ENCODE measurements around the gene PHC3.
"Not testable (repeated sequence)": the region's sequence is repeated elsewhere in the genome, so short reads cannot be mapped to it uniquely, and the experiment has no call there.

The PHC3 gene

GRCh38 chr3:170180908-170181885, at the start of gene PHC3:
PHC3 (minus strand) TSS chr3:170181733; CDS start chr3:170181715, 18 bp downstream.
- peak; percentile 94 for DNase-seq (ENCODE audit: low spot score)

DNA sequence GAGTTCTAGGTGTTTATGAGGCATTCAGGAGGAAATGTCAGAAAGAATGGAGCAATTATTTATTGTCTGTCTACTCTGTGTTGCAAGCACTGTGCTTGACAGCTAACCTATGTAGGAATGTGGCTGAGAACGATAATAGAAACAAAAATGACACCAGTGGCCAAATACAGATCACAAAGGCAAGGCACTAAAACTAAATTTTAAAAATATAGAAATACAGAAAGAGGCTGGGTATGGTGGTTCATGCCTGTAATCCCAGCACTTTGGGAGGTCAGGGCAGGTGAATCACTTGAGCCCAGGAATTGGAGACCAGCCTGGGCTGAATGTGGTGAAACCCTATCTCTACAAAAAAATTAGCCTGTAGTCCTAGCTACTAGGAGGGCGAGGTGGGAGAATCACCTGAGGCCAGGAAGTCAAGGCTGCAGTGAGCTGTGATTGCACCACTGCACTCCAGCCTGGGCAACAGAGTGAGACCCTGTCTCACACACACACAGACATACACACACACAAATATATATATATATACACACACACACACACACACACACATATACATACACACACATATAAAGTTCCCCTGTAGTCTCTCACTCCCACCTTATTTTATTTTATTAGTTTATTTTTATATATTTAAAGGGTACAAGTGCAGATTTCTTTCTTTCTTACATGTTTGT, 46.7 kb upstream of the PHC3 start:
- no peak for DNase-seq (ENCODE audit: low spot score)

- no peak for DNase-seq (ENCODE audit: low spot score)
Measured at GRCh38 chr3:170226426-170226960, 45.0 kb upstream of the PHC3 start.

GRCh38 chr3:170225166-170225565, 43.6 kb upstream of the PHC3 start:
- DNase-seq (ENCODE audit: low spot score) = no peak

DNA sequence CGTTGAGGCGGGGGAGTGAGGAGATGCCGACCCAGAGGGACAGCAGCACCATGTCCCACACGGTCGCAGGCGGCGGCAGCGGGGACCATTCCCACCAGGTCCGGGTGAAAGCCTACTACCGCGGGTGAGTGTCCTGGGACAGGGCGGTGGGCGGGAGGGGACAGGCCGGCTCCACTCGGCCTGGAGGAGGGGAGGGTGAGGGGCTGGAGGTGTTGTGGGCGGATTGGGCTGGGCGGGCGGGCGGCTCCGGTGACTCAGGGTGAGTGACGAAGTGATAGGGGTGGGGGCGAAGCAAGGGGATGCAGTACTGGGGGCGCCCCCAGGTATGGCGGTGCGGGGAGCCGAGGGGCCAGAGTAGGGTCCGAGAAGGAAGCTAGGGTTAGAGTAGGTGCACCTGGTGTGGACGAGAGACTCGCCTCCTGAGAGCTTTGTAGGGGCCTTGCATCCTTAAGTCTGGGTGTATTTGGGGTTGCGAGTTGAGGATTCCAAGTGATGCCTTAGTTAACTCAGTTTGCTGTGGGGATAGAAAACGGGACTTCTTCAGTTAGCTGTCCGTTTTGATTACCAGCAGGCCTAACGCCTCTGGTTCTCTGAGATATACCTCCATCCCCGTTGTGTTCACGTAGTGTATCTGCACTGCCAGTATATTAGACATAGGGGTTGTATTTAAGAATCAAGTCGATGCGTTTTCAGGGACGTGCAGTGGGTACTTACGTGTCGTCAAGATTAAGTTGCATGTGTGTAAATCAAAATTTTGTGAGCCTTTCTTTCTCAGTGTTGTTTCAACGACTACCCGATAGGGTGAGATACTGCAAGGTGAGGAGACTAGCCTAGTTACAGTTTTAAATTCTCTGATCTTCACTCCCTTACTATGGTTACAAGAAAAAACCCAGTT, 41.4 kb upstream of the PHC3 start:
- peak; percentile 70 for DNase-seq (ENCODE audit: low spot score)

GRCh38 chr3:170221924-170222646, 40.6 kb upstream of the PHC3 start, which contains the start of gene PRKCI:
PRKCI (plus strand) TSS chr3:170222424; CDS start chr3:170222670, 246 bp downstream.
- DNase-seq (ENCODE audit: low spot score) = peak; percentile 98

DNA sequence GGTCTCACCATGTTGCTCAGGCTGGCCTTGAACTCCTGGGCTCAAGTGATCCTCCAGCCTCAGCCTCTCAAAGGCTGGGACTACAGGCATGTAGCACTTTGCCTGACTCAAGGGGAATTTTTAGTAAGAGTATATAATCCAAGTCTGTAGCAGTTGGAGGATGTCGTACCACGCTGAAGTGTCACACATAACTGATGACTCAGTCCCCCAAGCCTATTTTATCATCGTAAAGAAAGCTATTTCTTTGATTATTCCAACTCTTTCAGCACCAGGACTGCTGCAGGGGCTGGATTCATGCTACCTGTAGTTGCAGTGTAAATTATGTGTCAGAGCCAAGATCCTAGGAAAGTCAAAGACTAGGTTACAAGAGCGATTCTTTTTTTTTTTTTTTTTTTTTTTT, 39.3 kb upstream of the PHC3 start:
- peak; percentile 89 for DNase-seq (ENCODE audit: low spot score)

DNA sequence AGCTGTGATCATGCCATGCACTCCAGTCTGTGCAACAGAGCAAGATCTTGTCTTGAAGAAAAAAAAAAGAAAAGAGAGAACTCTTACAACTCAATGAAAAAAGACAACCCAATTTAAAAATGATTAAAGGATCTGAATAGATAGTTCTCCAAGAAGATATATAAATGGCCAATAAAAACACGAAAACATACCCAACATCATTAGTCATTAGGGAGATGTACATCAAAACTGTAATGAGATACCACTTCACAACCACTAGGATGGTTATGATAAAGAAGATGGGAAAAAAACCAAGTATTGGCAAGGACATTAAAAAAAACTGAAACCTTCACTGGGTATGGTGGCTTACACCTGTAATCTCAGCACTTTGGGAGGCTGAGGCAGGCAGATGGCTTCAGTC, 38.3 kb upstream of the PHC3 start:
- no peak for DNase-seq (ENCODE audit: low spot score)

GRCh38 chr3:170211668-170212067, 30.1 kb upstream of the PHC3 start:
- no peak for DNase-seq (ENCODE audit: low spot score)

- DNase-seq (ENCODE audit: low spot score) = no peak
Measured at GRCh38 chr3:170207717-170208116, 26.2 kb upstream of the PHC3 start.

DNA sequence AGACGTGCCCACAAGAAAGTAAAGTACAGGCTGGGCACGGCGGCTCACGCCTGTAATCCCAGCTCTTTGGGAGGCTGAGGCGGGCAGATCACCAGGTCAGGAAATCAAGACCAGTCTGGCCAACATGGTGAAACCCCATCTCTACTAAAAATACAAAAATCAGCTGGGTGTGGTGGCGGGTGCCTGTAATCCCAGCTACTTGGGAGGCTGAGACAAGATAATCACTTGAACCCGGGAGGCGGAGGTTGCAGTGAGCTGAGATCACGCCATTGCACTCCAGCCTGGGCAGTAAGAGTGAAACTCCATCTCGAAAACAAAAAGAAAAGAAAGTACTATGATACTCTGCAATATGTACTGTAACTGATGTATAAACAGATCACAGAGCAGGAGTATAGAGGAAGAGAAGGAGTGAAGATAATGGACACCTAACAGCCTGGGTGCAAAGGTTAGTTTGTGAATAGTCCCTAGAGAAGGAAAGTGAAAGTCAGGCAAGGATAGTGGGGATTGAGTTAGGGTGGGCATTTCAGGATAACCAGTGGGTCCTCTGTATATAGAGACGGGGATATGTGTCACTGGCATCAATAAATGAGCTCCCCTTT, 24.7 kb upstream of the PHC3 start:
- DNase-seq (ENCODE audit: low spot score) = not testable (repeated sequence)

GRCh38 chr3:170205302-170205701, 23.8 kb upstream of the PHC3 start:
- no peak for DNase-seq (ENCODE audit: low spot score)

DNA sequence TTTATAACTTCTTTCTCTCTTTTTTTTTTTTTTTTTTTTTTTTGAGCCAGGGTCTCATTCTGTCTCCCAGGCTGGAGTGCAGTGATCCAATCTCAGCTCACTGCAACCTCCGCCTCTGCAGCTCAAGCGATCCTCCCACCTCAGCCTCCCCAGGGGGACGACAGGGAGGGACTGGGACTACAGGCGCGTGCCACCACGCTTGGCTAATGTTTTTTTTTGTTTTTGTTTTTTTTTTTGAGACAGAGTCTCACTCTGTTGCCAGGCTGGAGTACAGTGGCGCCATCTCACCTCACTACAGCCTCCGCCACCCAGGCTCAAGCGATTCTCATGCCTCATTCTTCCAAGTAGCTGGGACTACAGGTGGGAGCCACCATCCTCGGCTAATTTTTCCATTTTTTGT, 23.0 kb upstream of the PHC3 start:
- DNase-seq (ENCODE audit: low spot score) = no peak

DNA sequence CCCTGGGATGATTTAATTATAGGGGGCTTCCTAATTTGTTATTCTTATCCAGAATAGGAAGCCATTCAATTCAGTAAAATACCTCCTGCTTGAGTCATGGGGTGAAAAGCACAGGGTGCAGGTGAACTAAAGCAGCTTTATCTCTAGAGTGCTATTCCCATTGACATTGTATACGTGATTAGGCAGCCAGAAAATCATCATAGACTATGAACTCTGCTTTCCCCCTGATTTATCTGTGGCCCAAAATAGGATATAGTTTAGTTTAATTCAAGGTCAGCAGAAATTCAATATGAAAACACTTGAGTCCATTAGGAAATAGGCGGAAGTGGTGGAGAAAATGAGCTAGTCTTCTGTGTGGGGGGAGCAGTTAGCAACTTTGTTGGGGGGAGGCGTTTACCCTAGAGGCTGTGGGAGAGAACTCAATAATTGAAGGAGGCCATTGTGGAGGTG, 22.5 kb upstream of the PHC3 start:
- DNase-seq (ENCODE audit: low spot score) = no peak

DNA sequence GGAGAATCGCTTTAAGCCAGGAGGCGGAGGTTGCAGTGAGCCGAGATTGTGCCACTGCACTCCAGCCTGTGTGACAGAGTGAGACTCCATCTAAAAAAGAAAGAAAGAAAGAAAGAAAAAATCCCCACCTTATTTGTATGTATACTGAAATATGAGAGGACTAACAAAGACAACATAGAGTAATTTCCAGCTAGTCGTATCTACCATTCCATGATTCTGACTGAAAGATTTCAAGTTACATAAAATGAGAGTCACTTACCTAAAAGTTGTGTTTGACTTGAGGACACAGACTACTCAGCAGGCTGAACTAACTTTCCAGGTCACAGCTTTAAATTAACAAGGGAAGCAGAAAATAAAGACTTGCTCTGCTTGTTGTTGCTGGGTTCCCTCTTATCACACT, 21.9 kb upstream of the PHC3 start:
- no peak for DNase-seq (ENCODE audit: low spot score)

DNA sequence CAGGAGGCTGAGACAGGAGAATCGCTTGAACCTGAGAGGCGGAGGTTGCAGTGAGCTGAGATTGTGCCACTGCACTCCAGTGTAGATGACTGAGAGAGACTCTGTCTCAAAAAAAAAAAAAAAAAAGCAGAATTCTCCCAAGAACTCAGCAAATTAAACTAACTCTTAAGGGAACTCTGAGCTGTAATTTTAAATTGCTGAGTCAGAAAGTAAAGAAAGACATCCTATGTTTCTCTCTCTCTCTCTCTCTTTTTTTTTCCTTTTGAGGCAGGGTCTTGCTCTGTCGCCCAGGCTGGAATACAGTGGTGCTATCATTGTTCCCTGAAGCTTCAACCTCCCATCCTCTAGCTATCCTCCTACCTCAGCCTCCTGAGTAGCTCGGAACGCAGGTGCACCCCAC, 20.0 kb upstream of the PHC3 start:
- no peak for DNase-seq (ENCODE audit: low spot score)

DNA sequence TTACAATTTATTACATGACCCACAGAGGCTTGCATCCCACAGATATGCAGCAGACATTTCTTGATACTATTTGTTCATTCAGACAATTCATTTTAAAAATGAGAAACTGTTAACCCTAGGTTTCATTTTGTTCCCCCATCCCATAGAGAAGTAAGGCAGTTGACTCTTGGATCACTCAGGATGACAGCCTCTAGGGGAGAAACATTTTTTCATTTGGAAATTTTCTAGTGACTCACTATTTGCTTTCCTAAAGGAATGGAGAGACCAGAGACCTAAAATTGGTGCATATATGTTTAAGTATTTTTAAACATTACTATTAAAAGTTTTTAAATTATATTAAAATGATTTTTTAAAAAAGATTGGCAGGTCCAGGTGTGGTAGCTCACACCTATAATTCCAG, 19.5 kb upstream of the PHC3 start:
- no peak for DNase-seq (ENCODE audit: low spot score)

DNA sequence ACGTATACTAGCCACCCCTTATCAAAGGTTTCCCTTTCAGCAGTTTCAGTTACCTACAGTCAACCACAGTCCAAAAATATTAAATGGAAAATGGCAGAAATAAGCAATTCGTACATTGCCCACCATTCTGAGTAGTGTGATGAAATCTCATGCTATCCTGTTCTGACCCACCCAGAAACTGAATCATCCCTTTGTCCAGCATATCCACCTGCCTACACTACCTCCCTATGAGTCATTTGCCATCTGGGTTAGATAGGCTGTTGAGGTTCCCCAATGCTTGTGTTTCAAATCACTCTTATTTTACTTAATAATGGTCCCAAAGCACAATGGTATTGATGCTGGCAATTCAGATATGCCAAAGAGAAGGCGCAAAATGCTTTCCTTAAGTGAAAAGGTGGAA, 15.3 kb upstream of the PHC3 start:
- DNase-seq (ENCODE audit: low spot score) = peak; percentile 30

DNA sequence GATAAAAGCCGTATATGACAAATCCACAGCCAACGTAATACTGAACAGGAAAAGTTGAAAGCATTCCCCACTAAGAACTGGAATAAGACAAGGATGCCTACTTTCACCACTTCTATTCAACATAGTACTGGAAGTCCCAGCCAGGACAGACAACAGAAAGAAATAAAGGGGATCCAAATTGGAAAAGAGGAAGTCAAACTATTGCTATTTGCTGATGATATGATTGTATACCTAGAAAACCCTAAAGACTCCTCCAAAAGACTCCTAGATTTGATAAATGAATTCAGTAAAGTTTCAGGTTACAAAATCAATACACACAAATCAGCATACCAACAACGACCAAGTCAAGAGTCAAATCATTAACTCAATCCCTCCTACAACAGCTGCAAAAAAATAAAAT, 14.2 kb upstream of the PHC3 start:
- DNase-seq (ENCODE audit: low spot score) = not testable (repeated sequence)

DNA sequence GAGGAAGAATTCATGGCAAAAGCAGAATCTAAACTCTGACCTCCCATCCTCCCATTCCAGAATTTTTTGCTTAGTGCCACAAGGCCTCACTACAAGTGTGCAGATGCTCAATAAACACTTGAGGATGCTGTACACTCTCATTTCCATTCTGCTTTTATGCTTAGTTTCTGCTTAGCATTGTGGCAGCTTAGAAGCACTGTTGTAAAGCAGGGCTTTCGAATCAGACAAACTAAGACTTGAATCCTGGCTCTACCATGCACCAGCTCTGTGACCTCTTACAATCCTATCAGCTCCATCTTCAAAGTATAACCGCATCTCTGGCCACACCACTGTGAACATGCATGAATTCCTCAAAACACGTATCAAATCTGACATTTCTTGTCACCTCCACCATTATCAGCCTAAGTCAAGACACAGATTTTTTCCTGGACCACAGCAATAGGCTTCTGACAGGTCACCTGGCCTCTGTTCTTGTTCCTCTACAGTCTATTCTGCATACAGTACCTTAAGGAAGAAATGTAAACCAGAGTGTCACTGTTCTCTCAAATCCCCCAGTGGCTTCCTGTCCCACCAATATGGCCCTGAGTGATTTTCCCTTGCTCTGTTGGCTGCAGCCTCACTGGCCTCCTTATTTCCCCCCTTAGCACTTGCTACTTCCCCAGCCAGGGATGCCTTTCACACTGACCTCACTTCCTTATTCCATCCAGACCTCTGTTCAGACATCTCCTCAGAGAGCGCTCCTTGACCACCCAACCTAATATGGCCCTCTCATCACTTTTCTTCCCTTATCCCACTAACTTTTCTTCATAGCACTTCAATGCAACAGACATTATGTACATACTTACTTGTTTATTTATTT, 8.1 kb upstream of the PHC3 start:
- DNase-seq (ENCODE audit: low spot score) = no peak

Measured in RKO (cell line).